GM19351 (cell line): ENCODE results near the gene GPR33.

ENCODE experiments used
- ATAC-seq: cut with Tn5 transposase; IDR thresholded peaks from one replicate; pipeline ENCODE4 v1.9.1; 2021; ENCODE audit warnings: mild to moderate bottlenecking, moderate library complexity; ENCODE audit not compliant: unreplicated experiment

Gene GPR33, protein sequence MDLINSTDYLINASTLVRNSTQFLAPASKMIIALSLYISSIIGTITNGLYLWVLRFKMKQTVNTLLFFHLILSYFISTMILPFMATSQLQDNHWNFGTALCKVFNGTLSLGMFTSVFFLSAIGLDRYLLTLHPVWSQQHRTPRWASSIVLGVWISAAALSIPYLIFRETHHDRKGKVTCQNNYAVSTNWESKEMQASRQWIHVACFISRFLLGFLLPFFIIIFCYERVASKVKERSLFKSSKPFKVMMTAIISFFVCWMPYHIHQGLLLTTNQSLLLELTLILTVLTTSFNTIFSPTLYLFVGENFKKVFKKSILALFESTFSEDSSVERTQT

DNA sequence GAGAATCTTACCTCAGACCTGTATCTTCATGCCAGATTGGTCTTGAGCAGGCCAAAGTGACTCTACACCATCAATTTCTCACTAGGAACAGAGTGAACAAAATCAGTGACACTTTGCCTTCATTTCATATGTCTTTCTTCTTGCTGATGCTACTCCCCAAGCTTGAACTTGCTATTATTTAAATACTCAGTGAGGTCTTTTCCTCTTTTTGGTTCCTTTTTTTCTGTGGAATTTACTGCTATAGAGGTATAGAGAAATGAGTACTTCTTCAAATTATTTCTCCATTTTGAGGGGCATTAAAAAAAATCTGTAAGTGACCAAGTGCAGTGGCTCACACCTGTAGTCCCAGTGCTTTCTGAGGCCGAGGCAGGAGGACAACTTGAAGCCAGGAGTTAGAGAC is at the start of gene GPR33:
GPR33 (minus strand) TSS at position 154 of the 400 bp plus-strand sequence. CDS start 4,074 bp downstream, outside the sequence.
- ATAC-seq, result no peak

DNA sequence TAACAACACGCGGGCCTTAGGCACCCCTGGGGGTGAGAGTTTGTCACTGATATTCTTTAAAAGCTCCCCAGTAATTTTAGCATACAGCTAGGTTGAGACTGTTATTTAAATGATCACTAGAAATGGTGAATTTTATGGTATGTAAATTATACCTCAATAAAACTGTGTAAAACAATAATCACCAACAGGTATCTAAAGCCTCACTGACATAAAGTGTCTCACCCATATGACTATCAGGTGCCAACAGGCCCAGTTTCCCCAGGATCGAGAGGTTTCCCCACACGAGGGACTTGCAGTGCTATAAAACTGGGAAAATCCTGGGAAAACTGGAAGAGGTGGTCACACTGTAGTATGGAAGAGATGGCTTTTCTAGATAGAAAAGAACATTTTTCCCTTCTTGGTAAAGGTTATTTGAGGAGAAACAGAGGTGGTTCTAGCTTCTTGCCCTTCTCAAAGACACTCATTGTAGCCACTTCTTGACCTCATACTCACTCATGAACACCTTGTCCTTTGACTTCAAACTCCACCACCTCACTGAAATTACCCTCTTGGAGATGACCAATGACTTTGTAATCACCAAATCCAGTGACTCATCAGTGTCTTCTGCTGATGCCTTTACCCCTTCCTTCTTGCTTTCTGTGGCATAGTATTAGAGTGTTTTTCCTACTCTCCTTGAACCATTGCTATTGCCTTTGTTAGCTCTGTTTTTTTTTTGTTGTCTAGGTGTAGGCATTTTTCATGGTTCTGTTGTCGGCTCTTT is 48.5 kb upstream of the GPR33 start:
- no peak for ATAC-seq

DNA sequence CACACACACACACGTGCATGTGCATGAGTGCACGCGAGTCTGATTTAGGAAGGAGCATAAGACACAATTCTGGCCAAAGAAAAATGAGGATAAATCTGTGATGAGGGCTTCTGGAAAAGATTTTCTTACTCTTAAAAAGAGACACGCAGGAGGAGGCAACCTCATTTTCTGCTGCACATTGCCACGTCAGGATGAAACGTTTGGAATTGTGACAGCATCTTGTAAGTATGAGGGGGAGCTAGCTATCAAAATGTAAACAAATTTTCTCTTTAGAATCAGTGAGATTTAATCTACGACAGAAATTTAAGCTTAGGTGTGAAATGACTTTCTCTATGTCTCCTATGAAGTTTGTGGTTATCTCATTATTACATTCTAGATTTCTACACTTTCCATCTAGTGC is 42.3 kb upstream of the GPR33 start:
- no peak for ATAC-seq

DNA sequence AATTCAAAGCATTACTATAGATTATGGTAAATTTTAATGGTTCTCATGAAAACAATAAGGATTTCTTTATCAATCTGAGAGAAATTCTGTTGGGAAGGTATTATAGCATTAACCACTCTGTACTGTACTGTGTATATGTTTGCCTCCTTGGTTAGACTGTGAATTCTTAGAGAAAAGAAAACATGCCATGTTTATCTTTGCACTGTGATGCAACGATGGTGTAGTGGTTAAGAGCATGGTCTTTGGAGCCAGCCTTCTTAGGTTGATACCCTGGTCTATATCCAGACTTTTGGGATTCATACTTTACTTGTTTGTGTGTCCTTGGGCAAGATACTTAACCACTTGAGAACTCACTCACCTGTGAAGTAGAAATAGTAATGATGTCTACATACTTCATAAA is 41.2 kb upstream of the GPR33 start:
- ATAC-seq, result no peak

DNA sequence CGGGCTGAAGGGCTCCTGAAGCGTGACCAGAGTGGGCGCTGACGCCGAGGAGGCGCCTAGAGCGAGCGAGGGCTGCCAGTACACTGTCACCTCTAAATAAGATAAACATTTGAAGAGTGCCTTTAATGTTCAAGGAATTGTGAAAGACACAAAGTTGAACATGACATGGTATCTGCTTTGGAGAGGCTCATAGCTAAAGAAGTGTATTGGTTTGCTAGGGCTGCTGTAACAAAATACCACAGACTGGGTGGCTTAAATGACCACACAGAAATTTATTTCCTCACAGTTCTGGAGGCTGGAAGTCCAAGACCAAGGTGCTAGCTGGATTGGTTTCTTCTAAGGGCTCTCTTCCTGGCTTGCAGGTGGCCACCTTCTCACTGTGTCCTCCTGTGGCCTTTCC is 39.7 kb upstream of the GPR33 start:
- ATAC-seq, result no peak

DNA sequence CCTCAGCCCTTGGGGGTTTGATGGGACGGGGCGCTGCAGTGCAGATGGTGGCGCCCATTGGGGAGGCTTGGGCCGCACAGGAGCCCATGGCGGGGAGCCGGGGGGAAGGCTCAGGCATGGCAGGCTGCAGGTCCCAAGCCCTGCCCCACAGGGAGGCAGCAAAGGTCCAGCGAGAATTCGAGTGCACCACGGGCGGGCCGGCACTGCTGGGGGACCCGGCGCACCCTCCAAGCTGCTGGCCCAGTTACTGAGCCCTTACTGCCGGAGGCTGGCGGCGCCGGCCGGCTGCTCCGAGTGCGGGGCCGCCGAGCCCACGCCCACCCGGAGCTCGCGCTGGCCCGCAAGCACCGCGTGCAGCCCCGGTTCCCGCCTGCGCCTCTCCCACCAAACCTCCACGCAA is 39.2 kb upstream of the GPR33 start:
- no peak for ATAC-seq

DNA sequence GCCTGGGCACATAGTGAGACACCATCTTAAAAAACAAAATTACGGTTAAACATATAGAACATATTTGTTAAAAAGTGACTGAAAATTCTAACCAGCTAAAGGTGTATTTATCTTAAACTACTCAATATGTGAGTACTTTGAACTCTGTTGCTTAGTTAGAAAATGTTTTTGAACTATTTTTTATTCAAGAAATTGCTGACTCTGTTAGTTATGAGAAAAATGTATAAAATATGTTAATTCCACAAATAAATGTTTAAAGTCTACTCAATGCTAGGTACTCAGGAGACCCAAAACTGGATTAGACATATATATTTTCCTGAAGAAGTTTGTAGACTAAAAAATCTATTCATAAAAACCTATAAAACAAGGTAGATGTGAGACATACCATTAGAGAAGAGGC is 23.0 kb upstream of the GPR33 start:
- no peak for ATAC-seq

DNA sequence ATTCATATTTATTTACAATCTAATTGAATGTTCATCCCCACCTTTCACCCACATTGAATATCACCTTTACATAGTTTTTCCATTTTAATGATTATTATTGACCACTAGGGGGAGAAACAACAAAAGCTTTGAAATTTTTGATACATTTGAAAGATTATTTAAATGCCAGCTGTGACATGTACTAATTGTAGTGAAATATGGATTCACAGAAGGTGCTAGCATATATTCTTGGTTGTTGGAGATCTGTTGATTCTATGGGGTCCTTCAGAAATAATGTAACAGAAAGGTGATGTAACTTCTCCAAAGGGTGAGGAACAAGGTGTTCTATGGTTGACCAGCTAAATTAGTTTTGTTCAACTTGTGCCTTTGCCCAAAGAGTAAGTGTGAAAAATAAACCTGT is 22.4 kb upstream of the GPR33 start:
- ATAC-seq, result no peak

DNA sequence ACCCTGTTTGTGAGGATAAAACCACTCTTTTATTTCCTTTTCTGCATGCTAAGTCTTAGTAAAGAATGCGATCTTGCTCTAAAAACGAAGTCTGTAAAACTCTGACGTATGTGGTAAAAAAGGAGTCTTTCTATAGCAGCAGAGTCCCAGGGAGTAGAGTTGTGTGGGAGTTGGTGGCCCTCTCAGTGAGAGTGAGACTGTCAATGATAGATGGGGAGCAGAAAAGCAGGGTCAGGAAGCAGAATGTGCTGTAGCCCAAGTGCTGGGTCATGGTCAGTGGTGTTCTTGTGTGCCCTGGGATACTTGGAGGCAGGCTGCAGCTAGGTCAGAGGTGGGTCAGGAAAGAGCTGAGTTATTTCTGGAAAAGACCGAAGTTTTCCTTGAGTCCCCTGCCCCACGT is 20.3 kb upstream of the GPR33 start:
- no peak for ATAC-seq

DNA sequence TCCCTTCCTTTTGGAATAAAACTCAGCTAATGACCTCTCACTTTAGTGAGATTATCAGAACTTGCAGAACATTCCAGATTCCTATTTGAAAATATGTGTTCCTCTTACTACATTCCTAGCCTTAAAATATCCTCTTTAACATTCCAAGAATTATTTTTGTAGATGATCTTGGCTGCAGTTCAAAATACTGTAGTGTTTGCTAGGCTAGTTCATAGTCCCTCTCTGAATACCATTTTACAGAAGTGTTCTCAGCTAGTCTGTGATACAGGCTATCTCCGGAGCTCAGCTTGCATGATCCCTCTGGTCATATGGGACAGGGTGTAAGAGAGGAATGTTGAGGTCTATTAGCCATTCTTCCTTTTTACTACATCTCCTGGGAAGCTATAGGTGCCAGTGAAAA is 17.6 kb upstream of the GPR33 start:
- no peak for ATAC-seq

DNA sequence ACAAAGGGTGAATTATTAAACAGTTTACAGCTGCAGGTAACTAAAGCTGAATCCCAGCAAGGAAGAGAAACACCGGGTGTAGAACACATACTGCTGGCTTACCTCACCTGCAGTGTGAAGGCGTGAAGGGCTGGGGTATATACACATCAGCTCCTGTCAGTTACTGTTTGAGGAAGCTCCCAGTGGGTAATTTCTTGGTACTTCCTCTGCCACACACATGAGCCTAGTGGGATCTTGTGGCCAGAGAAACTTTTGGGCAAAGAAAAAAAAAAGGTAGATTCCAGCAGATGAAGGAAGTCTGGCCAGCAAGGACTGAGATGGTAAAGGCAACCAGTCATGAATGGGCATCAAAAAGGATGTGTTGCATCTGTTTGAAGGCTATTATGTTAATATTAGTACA is 14.0 kb upstream of the GPR33 start:
- ATAC-seq, result no peak

DNA sequence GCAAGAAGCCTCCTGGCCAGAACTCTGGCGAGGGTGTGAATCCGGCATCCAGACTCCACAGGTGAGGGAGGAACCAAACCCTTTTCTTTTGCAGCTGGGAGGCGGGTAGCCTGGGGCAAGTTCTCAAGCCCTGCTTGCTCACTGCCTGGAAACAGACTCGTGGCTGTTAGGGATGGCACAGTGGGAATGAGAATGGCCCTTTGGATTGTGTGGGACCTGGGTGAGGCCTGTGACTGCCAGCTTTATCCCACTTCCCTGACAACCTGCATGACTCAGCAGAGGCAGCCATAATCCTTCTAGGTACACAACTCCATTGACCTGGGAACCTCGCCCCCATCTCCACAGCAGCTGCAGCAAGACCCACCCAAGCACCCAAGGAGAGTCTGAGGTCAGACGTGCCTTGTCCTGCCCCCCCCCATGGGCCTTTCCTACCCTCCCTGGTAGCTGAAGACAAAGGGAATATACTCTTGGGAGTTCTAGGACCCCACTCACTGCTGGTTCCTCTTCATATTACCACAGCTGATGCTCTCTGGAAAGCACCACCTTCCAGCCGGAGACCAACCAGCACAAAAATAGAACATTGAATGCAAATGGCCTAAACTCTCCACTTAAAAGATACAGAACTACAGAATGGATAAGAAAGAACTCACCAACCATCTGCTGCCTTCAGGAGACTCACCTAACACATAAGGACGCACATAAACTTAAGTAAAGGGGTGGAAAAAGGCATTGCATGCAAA is 5.1 kb upstream of the GPR33 start:
- ATAC-seq, result no peak

DNA sequence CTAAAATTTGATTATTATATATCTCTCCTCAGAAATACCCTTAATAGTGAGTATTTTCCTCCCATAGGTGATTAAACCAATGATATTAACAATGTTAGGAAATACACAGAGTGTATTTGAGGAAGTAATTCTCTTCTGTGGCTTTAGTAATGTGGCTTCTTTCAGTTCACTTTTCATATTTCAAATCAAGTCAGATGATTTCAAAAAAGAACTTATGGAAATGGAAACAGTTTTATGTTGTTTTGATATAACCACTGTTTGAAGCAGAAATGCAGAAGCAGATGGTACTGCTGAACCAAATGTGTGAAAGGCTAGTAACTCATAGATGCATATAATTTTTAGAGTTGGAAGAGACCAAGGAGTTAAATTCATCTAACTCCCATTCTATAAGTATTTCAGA is 1.9 kb upstream of the GPR33 start:
- peak; percentile 76 for ATAC-seq

DNA sequence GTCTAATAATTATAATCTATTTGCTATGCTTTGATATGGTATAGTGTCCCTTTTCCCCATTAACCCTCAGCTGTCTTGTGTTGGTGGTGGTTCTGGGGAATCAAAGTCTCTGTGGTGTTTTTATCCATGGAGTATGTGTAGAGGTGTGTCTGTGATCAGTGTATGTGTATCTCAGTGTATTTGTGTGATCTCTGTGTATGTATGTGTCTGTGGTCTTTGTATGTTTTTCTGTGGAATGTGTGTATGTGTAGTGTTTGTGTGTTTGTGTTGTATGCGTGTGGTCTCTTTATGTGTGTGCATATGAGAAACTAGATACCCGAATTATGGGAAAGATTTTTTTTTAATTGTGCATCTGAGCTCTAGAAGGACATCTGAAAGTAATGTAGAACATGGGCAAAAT is 1.1 kb downstream of the GPR33 start:
- ATAC-seq, result no peak

DNA sequence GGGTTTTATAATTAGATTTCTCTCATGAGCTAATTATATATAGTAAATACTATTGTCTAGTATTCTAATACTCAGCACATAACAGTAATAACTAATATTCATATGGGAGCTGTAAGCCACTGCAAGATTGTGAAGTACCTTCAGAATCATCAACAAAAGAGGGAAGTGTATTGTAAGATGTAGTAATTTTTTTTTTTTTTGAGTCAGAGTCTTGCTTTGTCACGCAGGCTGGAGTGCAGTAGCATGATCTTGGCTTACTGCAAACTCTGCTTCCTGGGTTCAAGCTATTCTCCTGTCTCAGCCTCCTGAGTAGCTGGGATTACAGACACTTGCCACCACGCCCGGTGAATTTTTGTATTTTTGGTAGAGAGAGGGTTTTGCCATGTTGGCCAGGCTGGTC is 3.1 kb downstream of the GPR33 start:
- ATAC-seq, result no peak

DNA sequence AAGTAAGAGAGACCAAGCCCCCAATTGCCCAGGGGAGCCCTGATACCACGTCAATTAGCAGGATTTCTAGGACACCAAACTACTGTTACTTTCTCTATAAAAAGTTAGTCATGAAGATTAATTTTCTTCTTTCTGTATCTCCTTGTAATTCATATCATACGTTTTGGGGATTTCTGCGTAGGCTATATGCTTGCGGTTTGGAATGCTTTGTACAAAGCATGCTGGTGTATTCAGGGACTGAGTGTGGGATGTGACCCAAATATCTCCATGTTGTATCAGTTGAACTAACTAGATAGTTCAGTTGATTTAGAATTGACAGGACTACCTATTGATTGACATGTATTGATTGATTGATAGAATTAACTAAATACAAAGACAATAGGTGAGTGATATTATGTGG is 7.7 kb downstream of the GPR33 start:
- no peak for ATAC-seq

DNA sequence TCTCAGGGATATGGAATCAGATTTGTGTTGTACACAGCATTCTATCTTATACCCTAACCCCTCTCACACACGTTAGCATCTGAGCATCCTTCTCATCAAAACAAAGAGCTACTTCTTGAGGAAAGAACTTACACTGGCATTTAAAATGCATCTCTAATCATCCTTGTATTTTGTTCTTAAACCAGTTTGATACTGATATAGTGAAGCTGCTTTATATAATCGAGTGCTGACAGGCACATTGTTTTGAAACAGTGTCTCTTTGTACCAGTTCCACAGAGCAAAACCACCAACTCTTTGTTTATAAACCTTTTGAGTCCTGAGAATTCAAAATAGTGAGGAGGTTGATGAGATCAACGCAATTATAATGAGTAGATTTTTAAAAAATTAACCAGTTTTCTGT is 8.8 kb downstream of the GPR33 start:
- no peak for ATAC-seq

DNA sequence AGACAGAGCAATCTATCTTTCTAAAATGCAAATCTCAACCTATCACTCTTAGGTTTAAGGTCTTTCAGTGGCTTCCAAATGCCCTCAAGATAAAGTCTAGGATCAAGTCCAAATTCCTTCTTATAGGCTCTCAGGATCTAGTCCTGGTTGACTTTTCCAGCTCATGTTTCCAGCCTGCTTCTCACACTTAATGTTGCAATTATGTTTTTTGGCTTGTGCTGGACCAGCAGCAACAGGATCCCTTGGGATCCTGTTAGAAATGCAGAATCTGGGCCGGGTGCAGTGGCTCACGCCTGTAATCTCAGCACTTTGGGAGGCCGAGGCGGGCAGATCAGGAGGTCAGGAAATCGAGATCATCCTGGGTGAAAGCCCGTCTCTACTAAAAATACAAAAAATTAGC is 10.6 kb downstream of the GPR33 start:
- ATAC-seq, result no peak

DNA sequence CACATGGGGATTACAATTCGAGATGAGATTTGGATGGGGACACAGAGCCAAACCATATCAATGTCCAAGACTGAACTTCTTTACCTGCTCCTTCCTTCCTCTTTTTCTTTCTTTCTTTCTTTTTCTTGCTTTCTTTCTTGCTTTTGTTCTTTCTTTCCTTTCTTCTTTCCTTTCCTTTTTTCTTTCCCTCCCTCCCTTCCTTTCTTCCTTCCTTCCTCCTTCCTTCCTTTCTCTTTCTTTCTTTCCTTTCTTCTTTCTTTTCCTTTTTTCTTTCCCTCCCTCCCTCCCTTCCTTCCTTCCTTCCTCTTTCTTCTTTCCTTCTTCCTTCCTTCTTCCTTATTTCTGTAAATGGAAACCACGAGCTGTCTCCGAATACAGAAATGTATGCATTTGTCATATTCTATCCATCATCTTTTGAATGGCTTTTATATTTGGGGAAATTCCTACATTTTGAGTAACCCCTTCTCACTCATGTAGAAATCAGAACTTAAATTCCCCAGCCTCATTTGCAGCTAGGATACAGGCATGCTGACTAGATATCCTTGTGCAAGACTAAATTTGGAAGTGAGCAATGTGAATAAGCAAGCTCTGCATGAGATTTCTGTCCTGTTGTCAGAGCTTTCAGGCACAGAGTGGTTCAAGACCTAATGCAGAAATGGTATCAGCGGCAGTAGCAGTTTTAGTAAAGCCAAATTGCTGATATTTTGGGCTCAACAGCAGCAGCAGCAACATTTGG is 11.5 kb downstream of the GPR33 start:
- ATAC-seq, result no peak

DNA sequence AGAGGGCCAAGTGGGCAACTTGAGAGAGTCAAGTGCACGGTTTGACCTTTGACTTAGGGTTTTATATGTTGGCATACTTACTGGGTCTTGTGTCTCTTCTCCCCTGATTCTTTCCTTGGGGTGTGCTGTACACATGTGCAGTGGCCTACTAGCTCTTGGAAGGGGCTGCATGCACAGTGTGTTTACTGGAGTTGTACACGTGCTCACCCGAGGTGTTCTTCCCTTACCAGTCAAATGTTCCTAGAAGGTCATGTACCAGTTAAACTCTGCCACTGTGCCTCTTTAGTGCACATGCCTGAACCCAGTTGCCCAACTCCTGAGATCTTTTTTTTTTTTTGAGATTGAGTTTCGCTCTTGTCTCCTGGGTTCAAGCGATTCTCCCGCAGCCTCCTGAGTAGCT is 21.3 kb downstream of the GPR33 start:
- ATAC-seq, result no peak

DNA sequence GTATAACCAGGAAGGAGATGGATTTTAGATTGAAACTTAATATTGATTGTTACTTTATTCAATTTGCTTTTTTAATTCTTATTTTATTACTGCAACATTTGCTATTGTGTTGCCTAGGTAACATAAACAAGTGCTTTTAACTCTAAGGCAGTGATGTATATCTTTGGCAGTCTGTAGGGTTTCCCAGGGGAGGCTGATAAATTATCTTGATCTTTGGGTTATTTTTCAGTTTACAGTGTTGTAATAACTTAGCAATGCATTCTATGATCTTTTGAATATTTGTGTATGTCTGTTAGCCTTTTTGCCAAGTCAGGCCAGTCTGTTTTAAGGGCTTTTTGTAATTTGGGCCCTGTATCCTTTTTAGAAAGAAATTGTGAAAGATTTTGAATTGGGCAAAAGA is 22.7 kb downstream of the GPR33 start:
- no peak for ATAC-seq
